ENCODE measurements around the gene TPCN2.

DNA sequence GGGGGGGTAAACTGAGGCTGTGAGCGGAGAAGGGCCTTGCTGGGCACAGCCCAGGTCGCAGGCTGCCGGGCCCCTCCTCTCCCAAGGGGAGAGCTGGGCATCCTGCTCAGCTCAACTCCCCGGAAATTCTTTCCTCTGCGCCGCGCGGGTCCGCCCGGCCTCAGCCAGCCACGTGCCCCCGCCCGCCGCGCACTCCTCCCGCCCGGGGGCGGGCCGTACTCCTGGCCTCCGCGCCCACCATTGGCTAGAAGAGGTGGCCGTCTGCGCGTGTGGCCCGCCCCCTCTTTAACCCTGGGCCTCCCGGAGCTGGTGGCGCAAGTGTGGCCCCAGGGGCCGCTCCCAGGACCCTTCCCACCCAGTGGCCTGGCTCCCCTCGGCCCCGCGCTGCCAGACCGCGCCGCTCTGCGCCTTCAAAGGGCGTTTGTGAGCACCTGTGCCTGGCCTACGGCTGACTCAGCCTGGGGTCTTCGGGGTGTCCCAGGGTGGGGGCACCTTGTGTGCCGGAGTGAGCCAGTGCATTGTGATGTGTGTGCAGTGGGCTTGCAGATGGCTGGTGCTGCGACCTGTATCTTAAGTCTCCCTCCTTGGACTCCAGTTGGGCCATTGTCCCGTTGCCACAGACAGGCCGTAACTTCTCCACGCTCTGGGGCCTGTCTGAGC lies 37.6 kb upstream of the TPCN2 start:
- TF ChIP-seq, protein P1, sequence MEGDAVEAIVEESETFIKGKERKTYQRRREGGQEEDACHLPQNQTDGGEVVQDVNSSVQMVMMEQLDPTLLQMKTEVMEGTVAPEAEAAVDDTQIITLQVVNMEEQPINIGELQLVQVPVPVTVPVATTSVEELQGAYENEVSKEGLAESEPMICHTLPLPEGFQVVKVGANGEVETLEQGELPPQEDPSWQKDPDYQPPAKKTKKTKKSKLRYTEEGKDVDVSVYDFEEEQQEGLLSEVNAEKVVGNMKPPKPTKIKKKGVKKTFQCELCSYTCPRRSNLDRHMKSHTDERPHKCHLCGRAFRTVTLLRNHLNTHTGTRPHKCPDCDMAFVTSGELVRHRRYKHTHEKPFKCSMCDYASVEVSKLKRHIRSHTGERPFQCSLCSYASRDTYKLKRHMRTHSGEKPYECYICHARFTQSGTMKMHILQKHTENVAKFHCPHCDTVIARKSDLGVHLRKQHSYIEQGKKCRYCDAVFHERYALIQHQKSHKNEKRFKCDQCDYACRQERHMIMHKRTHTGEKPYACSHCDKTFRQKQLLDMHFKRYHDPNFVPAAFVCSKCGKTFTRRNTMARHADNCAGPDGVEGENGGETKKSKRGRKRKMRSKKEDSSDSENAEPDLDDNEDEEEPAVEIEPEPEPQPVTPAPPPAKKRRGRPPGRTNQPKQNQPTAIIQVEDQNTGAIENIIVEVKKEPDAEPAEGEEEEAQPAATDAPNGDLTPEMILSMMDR (conservative IDR thresholded peaks at IDR 0.05 in 1 of 2, IDR thresholded peaks at IDR 0.05 in 1 of 2; ENCODE audit: extremely low read depth in 1 of 2, insufficient read depth in 1 of 2, low read depth in 1 of 2, low read length in 2 of 2): no peak
- TF ChIP-seq EZH2 (IDR thresholded peaks at IDR 0.05; ENCODE audit: borderline replicate concordance, low read length): no peak
